Fibroblast of skin of right biceps (primary cell): ENCODE data around the gene OTULIN.
A peak's percentile ranks its signal among the peaks of the same experiment; 100 is the strongest.

Experiments
- DNase-seq: peaks from one replicate; pipeline ENCODE4 v3.0.0-alpha.2; 2013

The OTULIN gene

DNA sequence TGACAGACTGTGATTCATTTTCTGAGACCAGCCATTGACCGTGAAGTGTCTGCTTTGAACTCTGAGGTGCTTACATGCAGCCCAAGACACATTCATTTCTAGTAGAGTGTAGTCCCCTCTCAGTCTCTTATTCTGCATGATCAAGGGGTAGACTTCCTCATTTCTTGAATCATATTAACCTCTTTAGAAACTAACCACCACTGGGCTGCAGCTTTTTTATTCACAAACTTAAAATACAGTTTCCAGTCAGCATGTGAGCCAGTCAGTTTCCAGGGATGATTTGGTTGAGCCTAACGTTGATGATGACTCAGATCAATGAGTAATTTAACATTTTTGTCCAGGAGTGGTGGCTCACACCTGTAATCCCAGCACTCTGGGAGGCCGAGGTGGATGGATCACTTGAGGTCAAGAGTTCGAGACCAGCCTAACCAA, 59.2 kb downstream of the OTULIN start:
- peak; percentile 11 for DNase-seq

DNA sequence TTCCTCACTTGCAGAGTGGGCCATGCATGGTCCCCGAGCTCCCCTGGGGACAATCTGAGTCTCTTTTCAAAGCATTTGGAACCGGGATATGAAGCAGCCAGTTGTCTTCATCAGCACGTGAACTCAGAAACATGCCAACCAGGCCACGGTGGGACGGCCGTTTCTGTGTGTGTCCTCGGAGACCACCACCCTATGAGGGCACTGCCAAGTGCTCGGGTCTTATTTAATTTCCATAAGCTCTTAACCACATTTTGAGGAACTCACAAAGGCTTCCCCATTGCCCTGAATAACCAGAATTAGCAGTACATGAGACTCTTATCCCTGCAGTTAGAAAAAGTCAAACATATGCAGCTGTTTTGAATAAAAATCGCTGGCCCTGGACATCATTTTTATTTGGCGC, 60.1 kb downstream of the OTULIN start:
- DNase-seq, result no peak

- DNase-seq, result peak; percentile 64
These were observed 61.7 kb downstream of the OTULIN start for GRCh38 chr5:14726066-14726838.

DNA sequence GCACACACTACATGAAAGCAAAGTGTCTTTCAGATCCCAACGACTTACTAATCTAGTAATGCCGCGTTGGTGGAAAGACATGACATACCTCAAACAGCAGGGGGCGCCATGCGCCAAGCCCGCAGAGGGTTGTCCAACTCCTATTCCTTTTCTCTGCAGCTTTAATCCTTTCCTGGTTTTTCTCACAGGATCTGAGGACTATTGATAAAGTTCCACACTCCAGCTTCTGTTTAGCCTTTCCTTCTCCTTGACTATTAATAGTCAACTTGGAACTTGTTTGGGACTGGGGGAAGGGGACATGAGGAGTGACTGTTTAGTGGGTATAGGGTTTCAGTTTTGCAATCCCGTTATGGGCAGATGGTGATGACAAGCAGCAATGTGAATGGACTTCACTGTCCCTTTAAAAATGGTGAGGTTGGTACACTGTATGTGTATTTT, 62.9 kb downstream of the OTULIN start:
- peak; percentile 75 for DNase-seq

DNA sequence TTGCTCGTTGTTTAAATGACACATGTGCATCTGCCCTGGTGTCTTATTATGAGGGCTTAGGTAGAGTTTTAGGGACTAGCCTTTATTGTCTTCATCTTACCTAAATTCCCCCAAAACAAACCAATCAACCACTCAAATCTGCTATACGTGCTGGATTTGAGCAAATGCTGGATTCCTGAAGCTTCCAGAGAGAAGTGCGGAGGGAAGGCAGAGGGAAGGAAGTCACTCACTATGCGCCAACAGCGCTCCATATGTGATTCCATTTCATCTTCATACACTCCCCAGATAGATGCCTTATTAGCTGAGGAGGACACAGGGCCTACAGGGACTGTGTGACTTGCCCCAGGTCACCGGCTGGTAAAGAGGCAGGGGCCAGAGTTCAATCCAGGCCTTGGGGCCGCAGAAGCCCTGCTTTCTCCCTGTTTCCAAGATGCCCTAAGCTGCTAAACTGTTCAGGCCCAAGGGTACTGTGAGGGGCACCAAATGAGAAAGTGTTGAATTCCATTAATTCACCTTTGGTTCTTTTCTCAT, 63.5 kb downstream of the OTULIN start:
- no peak for DNase-seq

DNA sequence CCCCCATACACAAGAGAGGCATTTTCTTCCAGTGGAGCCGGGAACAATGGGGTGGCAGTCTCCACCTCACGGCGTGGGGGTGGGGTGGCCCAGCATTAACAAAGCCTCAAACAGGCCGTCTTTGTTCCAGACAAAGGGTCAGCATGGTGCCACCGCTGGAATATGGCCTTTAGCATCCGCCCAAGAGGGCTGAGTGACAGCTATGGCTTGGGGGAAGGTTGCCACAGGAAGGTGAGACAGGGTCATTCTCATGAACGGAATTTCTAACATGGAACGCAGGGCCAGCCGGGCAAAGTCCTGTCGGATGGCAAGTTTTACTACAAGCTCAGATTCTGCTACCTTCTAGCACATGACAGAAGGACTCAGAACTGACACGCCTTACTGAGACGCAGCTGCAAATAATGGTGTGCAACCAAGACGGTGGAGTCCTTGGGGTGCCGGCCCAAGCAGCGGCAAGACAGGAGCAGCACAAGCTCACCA, 64.0 kb downstream of the OTULIN start:
- DNase-seq, result no peak

DNA sequence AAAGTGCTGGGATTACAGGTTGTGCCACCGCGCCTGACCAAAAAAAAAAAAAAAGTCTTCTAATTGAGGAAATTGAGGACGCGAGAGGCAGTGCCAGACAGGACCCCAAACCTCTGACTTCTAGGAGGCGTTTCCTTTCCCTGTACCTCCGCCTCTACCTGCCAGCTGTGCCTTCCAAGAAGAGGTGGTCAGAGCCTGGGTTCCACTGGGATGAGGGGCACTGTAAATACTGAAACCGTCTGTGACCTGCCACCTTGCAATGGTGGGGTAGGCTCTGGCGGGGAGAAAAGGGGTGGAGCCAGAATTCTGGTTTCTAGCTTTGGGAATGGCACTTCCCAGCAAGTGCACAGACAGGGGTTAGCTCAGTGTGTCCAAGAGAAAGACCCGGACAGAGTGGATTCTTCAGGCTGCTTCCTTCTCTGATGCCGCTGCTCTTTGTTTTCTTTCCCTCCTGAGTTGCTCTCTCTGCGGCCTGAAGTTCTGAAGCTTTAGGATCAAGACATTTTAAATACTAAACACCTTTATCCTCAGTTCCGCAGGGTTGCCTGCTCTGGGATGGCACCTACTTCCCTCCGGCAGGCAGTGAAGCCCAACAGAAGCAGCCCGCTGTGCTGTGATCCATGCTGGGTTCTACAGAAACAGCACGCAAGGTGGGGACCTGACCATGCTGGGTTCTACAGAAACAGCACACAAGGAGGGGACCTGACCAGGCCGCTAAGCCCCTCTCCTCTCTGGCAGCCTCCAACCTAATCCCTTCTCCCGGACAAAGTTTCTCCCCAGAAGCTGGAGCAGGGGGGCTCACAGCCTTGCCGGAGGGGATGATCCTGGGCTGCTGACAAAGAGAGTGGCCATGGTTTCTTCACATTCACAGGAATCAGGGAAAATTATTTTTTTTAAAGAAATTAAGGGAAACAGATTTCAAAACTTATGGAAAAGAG, 65.2 kb downstream of the OTULIN start:
- no peak for DNase-seq

- no peak for DNase-seq
These were observed 65.9 kb downstream of the OTULIN start for GRCh38 chr5:14730466-14730865.

- no peak for DNase-seq
These were observed 66.4 kb downstream of the OTULIN start for GRCh38 chr5:14730881-14731280.

DNA sequence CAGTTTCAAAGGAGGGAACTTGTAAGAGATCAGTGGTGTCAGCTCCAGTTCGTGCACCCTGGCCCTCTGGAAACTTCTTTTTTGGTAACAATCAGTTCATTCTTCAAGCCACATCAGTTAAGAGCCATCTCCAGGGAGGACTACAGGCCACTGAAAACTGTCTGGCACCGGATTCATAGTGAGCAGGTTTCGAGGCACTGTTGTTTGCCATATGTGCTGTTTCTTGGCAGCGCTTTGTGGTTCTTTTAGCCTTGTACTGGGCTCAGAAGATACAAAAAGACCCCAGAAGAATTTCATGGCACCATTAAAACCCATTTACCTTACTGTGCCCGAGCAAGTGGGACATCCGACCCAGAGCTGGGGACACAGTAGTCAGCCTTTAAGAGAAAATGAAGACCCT, 68.5 kb downstream of the OTULIN start:
- no peak for DNase-seq

DNA sequence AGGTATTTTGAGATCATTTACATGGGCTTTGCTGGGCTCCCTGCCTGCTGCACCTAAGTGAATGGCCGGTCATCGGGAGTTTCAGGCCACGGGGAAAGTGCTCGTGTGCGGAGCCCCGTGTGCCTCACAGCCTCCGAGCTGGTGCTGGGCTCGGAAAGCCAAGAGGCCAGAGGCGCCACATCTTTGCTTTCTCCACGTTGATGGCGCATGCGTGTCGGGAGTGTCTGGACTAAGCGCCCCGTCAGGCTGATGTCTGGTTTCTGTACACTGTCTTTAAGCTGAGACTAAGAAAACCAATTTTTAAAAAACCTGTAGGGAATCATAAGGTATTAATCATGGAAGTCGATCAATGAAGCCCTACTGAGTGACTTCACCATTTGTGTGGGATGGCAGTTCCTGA, 69.1 kb downstream of the OTULIN start:
- no peak for DNase-seq

DNA sequence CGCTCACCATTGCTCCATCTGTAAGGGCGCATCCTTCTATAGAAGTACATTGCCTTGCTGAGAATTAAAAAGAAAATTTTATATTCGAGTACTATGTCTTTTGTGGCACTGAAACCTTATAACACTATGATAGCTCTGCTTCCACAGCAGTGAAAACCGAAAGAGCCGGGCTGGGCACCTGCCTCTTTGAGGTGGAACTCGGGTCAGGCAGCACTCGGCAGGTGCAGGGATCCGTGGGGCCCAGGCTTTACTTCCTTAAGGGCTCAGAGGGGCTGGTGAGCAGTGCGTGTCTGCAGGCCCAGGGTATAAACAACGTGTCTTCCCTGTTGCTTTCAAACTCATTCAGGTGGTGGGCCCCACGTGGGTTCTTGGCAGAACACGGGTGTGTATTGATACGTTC, 69.9 kb downstream of the OTULIN start:
- DNase-seq, result no peak

DNA sequence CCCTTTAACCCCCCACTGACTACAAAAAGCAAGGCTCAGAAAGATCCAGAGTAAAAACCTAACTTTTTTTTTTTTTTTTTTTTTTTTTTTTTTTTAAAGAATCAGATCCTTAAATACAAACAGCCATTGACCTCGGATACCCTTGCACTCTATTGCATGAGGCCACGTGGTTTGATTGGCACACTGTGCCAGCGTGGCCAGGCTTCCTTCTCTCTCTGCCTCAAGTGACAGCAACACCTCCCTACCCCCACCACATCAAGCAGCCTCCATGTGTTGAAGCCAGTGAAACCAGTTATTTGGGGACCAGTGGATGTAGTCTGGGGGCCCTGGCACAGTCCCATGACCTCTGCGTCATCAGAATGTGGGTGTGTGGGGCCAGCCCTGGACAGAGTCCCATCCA, 71.4 kb downstream of the OTULIN start:
- no peak for DNase-seq

- no peak for DNase-seq
These were observed 72.8 kb downstream of the OTULIN start for GRCh38 chr5:14737291-14737690.

DNA sequence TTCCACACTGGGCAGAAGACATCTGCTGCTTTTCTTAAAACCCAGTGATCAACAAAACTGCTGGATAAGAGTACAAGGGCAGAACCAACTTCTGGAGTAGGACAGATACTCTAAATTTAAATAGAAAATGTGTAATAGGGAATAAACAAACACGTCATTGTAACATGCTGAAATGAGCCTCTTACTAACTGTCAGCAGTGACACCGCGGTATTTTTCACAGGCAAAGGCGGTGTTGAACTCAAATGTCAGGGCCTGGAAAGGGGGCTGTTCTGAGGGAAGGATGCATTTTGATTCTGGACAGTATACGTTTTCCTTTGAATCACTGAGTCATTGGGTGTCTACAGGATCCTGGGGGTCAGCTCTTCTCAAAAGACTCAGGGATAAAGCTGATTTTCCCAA, 73.5 kb downstream of the OTULIN start:
- DNase-seq, result no peak

DNA sequence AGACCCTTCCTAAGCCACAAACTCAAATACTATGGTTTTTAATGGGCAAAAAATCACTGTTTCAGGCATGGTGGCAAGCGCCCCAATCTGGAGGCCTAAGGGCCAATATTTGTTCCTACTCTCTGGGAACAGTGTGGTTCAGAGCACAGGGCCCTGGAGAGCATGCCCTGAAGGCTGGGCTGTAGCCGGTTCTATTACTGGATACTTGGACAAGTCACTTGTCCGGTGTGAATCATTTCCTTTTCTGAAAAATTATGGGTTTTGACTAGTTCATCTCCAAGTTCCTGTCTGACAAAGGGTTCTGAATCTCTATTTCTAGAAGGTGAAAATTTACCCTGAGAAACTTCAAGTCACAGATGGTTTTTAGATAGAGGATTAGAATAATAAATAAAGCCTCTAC, 75.0 kb downstream of the OTULIN start:
- peak; percentile 46 for DNase-seq

GRCh38 chr5:14739981-14740380, 75.5 kb downstream of the OTULIN start:
- DNase-seq, result no peak

GRCh38 chr5:14741131-14741530, 76.6 kb downstream of the OTULIN start:
- no peak for DNase-seq

DNA sequence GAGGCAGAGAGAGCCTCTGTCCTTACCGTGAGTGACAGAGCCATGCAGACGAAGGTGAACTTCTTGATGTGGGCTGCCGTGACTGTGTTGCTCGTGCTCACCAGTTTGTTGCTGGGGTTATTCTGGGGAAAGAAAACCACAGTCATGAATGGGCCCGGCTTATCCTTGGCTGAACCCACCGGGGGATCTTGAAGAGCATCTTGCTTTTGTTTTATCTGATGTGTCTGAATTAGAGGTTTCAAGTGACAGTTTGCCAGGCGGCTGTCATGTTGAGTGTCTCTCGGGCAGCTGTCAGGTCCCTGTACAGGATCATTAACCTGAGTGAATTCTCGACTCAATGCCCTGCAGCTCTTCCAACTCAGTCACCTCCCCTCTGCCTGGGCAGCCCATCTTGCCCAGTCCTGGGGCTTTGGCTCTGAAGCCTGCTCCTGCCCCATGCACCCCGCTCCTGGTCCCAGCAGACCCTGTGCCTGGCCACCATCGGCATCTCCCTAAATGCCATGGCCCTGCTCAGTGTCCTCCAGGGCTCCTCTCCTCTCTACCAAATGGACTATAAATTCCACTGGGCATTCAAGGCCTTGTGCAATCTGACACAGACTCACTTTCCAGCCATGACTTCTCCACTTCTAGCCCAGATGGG, 77.4 kb downstream of the OTULIN start:
- DNase-seq, result no peak

GRCh38 chr5:14742498-14742897, 78.0 kb downstream of the OTULIN start:
- DNase-seq, result no peak

DNA sequence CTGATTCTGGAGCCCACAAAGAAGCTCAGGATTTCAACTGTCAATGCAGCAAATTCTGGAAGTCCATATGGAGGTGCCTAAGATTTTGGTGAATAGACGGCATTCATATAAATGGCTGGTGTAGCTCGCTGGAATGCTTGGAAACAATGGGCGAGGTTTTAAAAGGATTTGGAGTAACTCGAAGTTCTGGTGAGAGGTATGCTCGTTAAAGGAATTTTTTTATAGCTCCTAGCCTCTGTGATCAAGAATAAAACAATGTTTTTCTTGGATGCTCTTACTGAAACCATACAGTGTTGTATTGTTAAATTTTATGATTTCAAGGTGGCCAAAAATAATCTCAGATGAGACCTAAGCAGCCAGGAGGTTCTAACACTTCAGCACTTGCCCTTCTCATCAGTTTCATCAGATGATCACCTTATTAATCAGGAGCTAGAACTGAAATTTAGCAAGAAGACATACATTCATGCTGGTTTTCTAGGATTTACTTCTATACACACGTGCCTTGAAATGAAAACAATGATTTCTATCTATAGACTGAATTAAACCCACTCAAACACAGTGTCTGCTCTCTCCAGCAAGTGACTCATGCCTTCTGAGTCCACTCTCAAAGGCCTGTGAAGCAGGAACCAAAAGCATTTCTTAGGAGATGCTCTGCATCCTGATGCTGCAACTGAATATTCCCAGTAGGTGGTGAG, 79.2 kb downstream of the OTULIN start:
- peak; percentile 55 for DNase-seq
